Naive thymus-derived CD4-positive, alpha-beta T cell (primary cell): ENCODE measurements around the gene TMEFF1. TPM values are rescaled to one million over a fixed set of nuclear protein-coding genes. Genes with fewer than 3 reads are reported as not detected.

ENCODE experiments used
- ATAC-seq: fragments of 150-1000 bp; cut with Tn5 transposase; 2 replicates; pipeline ENCODE4 v1.10.0; 2021; ENCODE audit warnings: mild to moderate bottlenecking, moderate library complexity
- CTCF ChIA-PET: fragments of 350-600 bp; sonication (Branson Sonifier 250); formaldehyde crosslinking; loops from one replicate; lab custom pipeline; 2021; ENCODE audit warnings: antibody characterized with exemption; lab: Charles Lee
- POLR2A ChIA-PET: fragments of 350-600 bp; sonication (Branson Sonifier 250); formaldehyde crosslinking; loops from one replicate; lab custom pipeline; 2021; ENCODE audit warnings: antibody characterized with exemption, inconsistent platforms; lab: Charles Lee
- DNase-seq, 9 donors: peaks; one replicate each; pipeline versions ENCODE4 v3.0.0 to v3.0.0-alpha.2; 2020 to 2022; ENCODE audit warnings: mixed read lengths in 1 of 9
- H3K27ac ChIP-seq: one replicate; pipeline ENCODE4 v1.7.0; 2013; ENCODE audit warnings: mild to moderate bottlenecking, low read depth, low read length, moderate library complexity
- H3K27me3 ChIP-seq, 2 donors: one replicate each; pipeline ENCODE4 v1.7.0; 2013; ENCODE audit warnings: low read length in 2 of 2, mild to moderate bottlenecking in 2 of 2, moderate library complexity in 2 of 2; ENCODE audit not compliant: control insufficient read depth in 2 of 2, insufficient read depth in 2 of 2
- H3K36me3 ChIP-seq, 3 experiments: 1 replicate in 2 of 3; 2 replicates in 1 of 3; pipeline ENCODE4 v1.7.0; 2013; ENCODE audit warnings: low read length in 3 of 3, mild to moderate bottlenecking in 3 of 3, moderate library complexity in 1 of 3; ENCODE audit not compliant: insufficient read depth in 3 of 3, control insufficient read depth in 2 of 3
- H3K4me1 ChIP-seq, 2 donors: one replicate each; pipeline ENCODE4 v1.7.0; 2013; ENCODE audit warnings: low read length in 2 of 2, mild to moderate bottlenecking in 2 of 2, moderate library complexity in 1 of 2; ENCODE audit not compliant: control insufficient read depth in 2 of 2, insufficient read depth in 2 of 2
- H3K4me3 ChIP-seq: 2 replicates; pipeline ENCODE4 v1.7.0; 2013; ENCODE audit warnings: mild to moderate bottlenecking, low read length
- H3K9me3 ChIP-seq, 3 experiments: 1 replicate in 2 of 3; 2 replicates in 1 of 3; pipeline ENCODE4 v1.7.0; 2013; ENCODE audit warnings: low read length in 3 of 3; ENCODE audit not compliant: control insufficient read depth in 2 of 3
- H3K27ac Mint-ChIP-seq, 9 donors: one replicate each; pipeline ENCODE4 v1.8.0; 2020 to 2022; ENCODE audit warnings: mixed read lengths in 9 of 9, mild to moderate bottlenecking in 8 of 9, moderate library complexity in 5 of 9, inconsistent platforms in 2 of 9
- H3K27me3 Mint-ChIP-seq, 5 donors: one replicate each; pipeline ENCODE4 v1.8.0; 2021 to 2022; ENCODE audit warnings: mixed read lengths in 5 of 5, mild to moderate bottlenecking in 1 of 5
- H3K36me3 Mint-ChIP-seq, 5 donors: one replicate each; pipeline ENCODE4 v1.8.0; 2020 to 2022; ENCODE audit warnings: mixed read lengths in 5 of 5, mild to moderate bottlenecking in 3 of 5, inconsistent platforms in 1 of 5
- H3K4me1 Mint-ChIP-seq, 7 donors: one replicate each; pipeline ENCODE4 v1.8.0; 2020 to 2022; ENCODE audit warnings: mixed read lengths in 7 of 7, mild to moderate bottlenecking in 3 of 7, inconsistent platforms in 1 of 7
- H3K4me3 Mint-ChIP-seq, 10 donors: one replicate each; pipeline ENCODE4 v1.8.0; 2020 to 2022; ENCODE audit warnings: mild to moderate bottlenecking in 10 of 10, mixed read lengths in 10 of 10, moderate library complexity in 6 of 10, inconsistent platforms in 2 of 10
- H3K9me3 Mint-ChIP-seq, 11 donors: one replicate each; pipeline ENCODE4 v1.8.0; 2020 to 2022; ENCODE audit warnings: mixed read lengths in 11 of 11, mild to moderate bottlenecking in 4 of 11, inconsistent platforms in 1 of 11, moderate library complexity in 1 of 11
- intact Hi-C, 2 donors: fragments of 100-400 bp; cut with micrococcal nuclease; formaldehyde crosslinking; loops; one replicate each; pipeline ENCODE4 v1.15.1; 2023
- polyA plus RNA-seq, 2 donors: library from polyadenylated mRNA; unstranded; fragments of 300-500 nt; fragmentation: Illumina TruSeq; gene quantifications; one replicate each; pipeline ENCODE4 v1.2.3, GENCODE V29; 2021
- total RNA-seq, 6 experiments: library from RNA in 5 of 6; stranded (reverse) in 5 of 6; gene quantifications; 1 replicate in 5 of 6; 2 replicates in 1 of 6; pipeline ENCODE4 v1.2.3 and lab custom pipeline; 2021 to 2026

TMEFF1 gene
- total and polyA plus RNA-seq, 7 experiments from 2014 or later: 0.27 to 0.56 TPM; not detected in 5

DNA sequence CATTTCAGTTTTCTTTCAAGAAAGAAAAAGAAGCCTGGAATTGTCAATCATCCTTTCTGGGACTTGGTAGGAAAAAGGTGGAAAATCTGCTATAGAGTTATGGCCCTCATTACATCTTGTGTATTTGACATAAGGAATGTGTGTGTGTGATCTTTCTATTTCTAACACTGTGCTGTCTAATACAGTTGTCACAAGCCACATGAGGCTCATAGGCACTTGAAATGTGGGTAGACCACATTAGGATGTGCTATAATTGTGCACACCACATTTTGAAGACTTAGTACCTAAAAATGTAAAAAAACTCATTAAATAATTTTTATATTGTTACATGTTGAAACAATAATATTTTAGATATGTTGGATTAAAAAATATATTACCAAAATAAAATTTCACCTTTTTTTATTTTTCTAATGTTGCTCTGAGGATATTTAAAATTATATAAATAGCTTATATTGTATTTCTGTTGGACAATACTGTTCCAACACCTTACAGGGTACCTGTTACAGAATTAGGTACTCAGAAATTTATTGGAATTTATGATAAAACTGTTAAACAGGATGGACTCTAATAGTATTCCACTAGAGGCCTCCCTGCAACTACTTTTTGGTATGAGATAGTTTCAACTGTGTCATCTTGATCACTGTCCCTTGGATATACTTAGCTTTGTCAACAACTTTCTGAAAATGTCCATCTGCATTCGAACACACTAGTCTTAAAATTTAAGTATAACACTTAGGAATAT lies 27.6 kb upstream of the TMEFF1 start:
- ChIA-PET POLR2A (no interaction called here), CTCF (no interaction called here)
- no peak overlapping the region for H3K4me3 Mint-ChIP-seq
- DNase-seq (no peak), ATAC-seq (no peak)
- no peaks in the 10 kb centered on the region for H3K27me3 Mint-ChIP-seq
- Histone ChIP-seq H3K27ac (no peak overlapping the region), H3K27me3 (no peaks in the 10 kb centered on the region), H3K4me1 (no peaks in the 10 kb centered on the region), H3K4me3 (no peak overlapping the region), H3K9me3 (no peaks in the 10 kb centered on the region), H3K36me3 (peaks cover 0 to 6% (median 0%) of the 10 kb centered on the region in 3 experiments)
- intact Hi-C loops: no loop called here
- peaks cover 0 to 8% (median 4%) of the 10 kb centered on the region in 7 donors for H3K4me1 Mint-ChIP-seq
- H3K27ac Mint-ChIP-seq: no peak overlapping the region
- H3K9me3 Mint-ChIP-seq: peaks cover 0 to 2% (median 0%) of the 10 kb centered on the region in 11 donors
- H3K36me3 Mint-ChIP-seq: peaks cover 3 to 38% (median 14%) of the 10 kb centered on the region in 5 donors

GRCh38 chr9:100445903-100446549 lies 26.9 kb upstream of the TMEFF1 start:
- Mint-ChIP-seq H3K4me3 (no peak overlapping the region), H3K27ac (no peak overlapping the region), H3K27me3 (no peaks in the 10 kb centered on the region), H3K36me3 (peaks cover 3 to 44% (median 21%) of the 10 kb centered on the region in 5 donors), H3K4me1 (peaks cover 0 to 8% (median 4%) of the 10 kb centered on the region in 7 donors), H3K9me3 (peaks cover 0 to 2% (median 0%) of the 10 kb centered on the region in 11 donors)
- ChIA-PET POLR2A (no interaction called here), CTCF (no interaction called here)
- intact Hi-C loops: no loop called here
- no peak overlapping the region for H3K27ac ChIP-seq
- H3K4me1 ChIP-seq: no peaks in the 10 kb centered on the region
- H3K4me3 ChIP-seq: no peak overlapping the region
- DNase-seq: no peak
- H3K9me3 ChIP-seq: no peaks in the 10 kb centered on the region
- peaks cover 0 to 11% (median 0%) of the 10 kb centered on the region in 3 experiments for H3K36me3 ChIP-seq
- no peaks in the 10 kb centered on the region for H3K27me3 ChIP-seq
- no peak for ATAC-seq

GRCh38 chr9:100447041-100447440 lies 25.9 kb upstream of the TMEFF1 start:
- peaks cover 0 to 2% (median 0%) of the 10 kb centered on the region in 11 donors for H3K9me3 Mint-ChIP-seq
- no peaks in the 10 kb centered on the region for H3K9me3 ChIP-seq
- H3K4me1 ChIP-seq: no peaks in the 10 kb centered on the region
- H3K4me3 ChIP-seq: no peak overlapping the region
- intact Hi-C loops: no loop called here
- H3K36me3 Mint-ChIP-seq: peaks cover 7 to 50% (median 31%) of the 10 kb centered on the region in 5 donors
- POLR2A ChIA-PET: no interaction called here
- CTCF ChIA-PET: no interaction called here
- no peaks in the 10 kb centered on the region for H3K27me3 ChIP-seq
- no peak for DNase-seq
- H3K4me1 Mint-ChIP-seq: peaks cover 0 to 8% (median 4%) of the 10 kb centered on the region in 7 donors
- no peak overlapping the region for H3K27ac Mint-ChIP-seq
- H3K27me3 Mint-ChIP-seq: no peaks in the 10 kb centered on the region
- H3K27ac ChIP-seq: no peak overlapping the region
- peaks cover 0 to 16% (median 0%) of the 10 kb centered on the region in 3 experiments for H3K36me3 ChIP-seq
- no peak overlapping the region for H3K4me3 Mint-ChIP-seq
- no peak for ATAC-seq

GRCh38 chr9:100448266-100448665 lies 24.7 kb upstream of the TMEFF1 start:
- H3K9me3 Mint-ChIP-seq: peaks cover 0 to 2% (median 0%) of the 10 kb centered on the region in 11 donors
- no peak for ATAC-seq
- Histone ChIP-seq H3K27ac (no peak overlapping the region), H3K36me3 (peaks cover 0 to 17% (median 0%) of the 10 kb centered on the region in 3 experiments), H3K4me1 (no peaks in the 10 kb centered on the region), H3K9me3 (no peaks in the 10 kb centered on the region), H3K27me3 (no peaks in the 10 kb centered on the region), H3K4me3 (no peak overlapping the region)
- POLR2A ChIA-PET: no interaction called here
- CTCF ChIA-PET: no interaction called here
- intact Hi-C loops: no loop called here
- H3K4me3 Mint-ChIP-seq: no peak overlapping the region
- H3K36me3 Mint-ChIP-seq: peaks cover 9 to 54% (median 38%) of the 10 kb centered on the region in 5 donors
- DNase-seq: no peak
- peaks cover 0 to 8% (median 4%) of the 10 kb centered on the region in 7 donors for H3K4me1 Mint-ChIP-seq
- H3K27ac Mint-ChIP-seq: peak overlapping the region in 1 of 9 donors; percentile 28
- no peaks in the 10 kb centered on the region for H3K27me3 Mint-ChIP-seq

- H3K9me3 ChIP-seq: no peaks in the 10 kb centered on the region
- intact Hi-C loops: no loop called here
- DNase-seq (no peak), ATAC-seq (no peak)
- peaks cover 9 to 60% (median 41%) of the 10 kb centered on the region in 5 donors for H3K36me3 Mint-ChIP-seq
- no peaks in the 10 kb centered on the region for H3K27me3 Mint-ChIP-seq
- no peaks in the 10 kb centered on the region for H3K27me3 ChIP-seq
- H3K27ac Mint-ChIP-seq: peak overlapping the region in 1 of 9 donors; percentile 3
- no peak overlapping the region for H3K4me3 Mint-ChIP-seq
- no peak overlapping the region for H3K27ac ChIP-seq
- peaks cover 0 to 8% (median 1%) of the 10 kb centered on the region in 7 donors for H3K4me1 Mint-ChIP-seq
- H3K4me3 ChIP-seq: no peak overlapping the region
- peaks cover 0 to 12% (median 0%) of the 10 kb centered on the region in 3 experiments for H3K36me3 ChIP-seq
- peaks cover 0 to 2% (median 0%) of the 10 kb centered on the region in 11 donors for H3K9me3 Mint-ChIP-seq
- H3K4me1 ChIP-seq: no peaks in the 10 kb centered on the region
- POLR2A ChIA-PET: no interaction called here
- CTCF ChIA-PET: interaction anchor here (0.8 kb wide), 1 partner anchor 11 kb away, joined by 4 read pairs; no protein-coding TSS in a partner anchor
Observed at GRCh38 chr9:100449420-100449819, 23.5 kb upstream of the TMEFF1 start.

GRCh38 chr9:100452894-100453293 lies 20.1 kb upstream of the TMEFF1 start:
- DNase-seq: no peak
- Mint-ChIP-seq H3K9me3 (no peaks in the 10 kb centered on the region), H3K36me3 (peaks cover 9 to 47% (median 37%) of the 10 kb centered on the region in 5 donors), H3K27ac (no peak overlapping the region), H3K4me1 (peaks cover 0 to 8% (median 0%) of the 10 kb centered on the region in 7 donors), H3K27me3 (peaks cover 0 to 4% (median 0%) of the 10 kb centered on the region in 5 donors), H3K4me3 (no peak overlapping the region)
- no peak for ATAC-seq
- ChIA-PET POLR2A (no interaction called here), CTCF (interaction anchor here (1.5 kb wide), 1 partner anchor 128 kb away, joined by 3 read pairs; no protein-coding TSS in a partner anchor)
- Histone ChIP-seq H3K4me3 (no peak overlapping the region), H3K27me3 (no peaks in the 10 kb centered on the region), H3K36me3 (peaks cover 0 to 11% (median 0%) of the 10 kb centered on the region in 3 experiments), H3K27ac (no peak overlapping the region), H3K9me3 (no peaks in the 10 kb centered on the region), H3K4me1 (no peaks in the 10 kb centered on the region)
- intact Hi-C loops: no loop called here
